ENCODE data around the gene CLK3. TPM values are rescaled to one million over a fixed set of nuclear protein-coding genes. Genes with fewer than 3 reads are reported as not detected.

The CLK3 gene
- total and polyA plus RNA-seq, 2 of the 8 experiments (the other 6 are each of a cell fraction or from before 2014, with no cell fraction given): 43.5 to 67.3 TPM

DNA sequence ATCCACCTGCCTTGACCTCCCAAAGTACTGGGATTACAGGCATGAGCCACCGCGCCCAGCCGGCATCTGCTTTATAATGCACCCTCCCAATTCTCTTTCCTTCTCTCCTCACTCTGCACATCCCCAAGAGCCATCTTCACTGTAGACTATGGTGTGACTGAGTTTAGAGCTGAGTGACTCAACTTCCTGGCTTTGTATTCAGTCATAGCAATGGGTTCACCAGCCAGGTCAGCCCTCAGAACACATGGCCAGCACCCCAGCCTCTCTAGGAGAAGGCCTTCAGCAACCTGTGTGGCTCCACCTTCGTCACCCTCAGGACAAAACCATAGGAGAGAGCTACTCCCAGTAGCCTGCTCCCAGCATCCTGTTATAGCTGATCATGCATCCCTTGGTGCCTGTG, 41.6 kb upstream of the CLK3 start (continued):
- TF ChIP-seq, protein P1, sequence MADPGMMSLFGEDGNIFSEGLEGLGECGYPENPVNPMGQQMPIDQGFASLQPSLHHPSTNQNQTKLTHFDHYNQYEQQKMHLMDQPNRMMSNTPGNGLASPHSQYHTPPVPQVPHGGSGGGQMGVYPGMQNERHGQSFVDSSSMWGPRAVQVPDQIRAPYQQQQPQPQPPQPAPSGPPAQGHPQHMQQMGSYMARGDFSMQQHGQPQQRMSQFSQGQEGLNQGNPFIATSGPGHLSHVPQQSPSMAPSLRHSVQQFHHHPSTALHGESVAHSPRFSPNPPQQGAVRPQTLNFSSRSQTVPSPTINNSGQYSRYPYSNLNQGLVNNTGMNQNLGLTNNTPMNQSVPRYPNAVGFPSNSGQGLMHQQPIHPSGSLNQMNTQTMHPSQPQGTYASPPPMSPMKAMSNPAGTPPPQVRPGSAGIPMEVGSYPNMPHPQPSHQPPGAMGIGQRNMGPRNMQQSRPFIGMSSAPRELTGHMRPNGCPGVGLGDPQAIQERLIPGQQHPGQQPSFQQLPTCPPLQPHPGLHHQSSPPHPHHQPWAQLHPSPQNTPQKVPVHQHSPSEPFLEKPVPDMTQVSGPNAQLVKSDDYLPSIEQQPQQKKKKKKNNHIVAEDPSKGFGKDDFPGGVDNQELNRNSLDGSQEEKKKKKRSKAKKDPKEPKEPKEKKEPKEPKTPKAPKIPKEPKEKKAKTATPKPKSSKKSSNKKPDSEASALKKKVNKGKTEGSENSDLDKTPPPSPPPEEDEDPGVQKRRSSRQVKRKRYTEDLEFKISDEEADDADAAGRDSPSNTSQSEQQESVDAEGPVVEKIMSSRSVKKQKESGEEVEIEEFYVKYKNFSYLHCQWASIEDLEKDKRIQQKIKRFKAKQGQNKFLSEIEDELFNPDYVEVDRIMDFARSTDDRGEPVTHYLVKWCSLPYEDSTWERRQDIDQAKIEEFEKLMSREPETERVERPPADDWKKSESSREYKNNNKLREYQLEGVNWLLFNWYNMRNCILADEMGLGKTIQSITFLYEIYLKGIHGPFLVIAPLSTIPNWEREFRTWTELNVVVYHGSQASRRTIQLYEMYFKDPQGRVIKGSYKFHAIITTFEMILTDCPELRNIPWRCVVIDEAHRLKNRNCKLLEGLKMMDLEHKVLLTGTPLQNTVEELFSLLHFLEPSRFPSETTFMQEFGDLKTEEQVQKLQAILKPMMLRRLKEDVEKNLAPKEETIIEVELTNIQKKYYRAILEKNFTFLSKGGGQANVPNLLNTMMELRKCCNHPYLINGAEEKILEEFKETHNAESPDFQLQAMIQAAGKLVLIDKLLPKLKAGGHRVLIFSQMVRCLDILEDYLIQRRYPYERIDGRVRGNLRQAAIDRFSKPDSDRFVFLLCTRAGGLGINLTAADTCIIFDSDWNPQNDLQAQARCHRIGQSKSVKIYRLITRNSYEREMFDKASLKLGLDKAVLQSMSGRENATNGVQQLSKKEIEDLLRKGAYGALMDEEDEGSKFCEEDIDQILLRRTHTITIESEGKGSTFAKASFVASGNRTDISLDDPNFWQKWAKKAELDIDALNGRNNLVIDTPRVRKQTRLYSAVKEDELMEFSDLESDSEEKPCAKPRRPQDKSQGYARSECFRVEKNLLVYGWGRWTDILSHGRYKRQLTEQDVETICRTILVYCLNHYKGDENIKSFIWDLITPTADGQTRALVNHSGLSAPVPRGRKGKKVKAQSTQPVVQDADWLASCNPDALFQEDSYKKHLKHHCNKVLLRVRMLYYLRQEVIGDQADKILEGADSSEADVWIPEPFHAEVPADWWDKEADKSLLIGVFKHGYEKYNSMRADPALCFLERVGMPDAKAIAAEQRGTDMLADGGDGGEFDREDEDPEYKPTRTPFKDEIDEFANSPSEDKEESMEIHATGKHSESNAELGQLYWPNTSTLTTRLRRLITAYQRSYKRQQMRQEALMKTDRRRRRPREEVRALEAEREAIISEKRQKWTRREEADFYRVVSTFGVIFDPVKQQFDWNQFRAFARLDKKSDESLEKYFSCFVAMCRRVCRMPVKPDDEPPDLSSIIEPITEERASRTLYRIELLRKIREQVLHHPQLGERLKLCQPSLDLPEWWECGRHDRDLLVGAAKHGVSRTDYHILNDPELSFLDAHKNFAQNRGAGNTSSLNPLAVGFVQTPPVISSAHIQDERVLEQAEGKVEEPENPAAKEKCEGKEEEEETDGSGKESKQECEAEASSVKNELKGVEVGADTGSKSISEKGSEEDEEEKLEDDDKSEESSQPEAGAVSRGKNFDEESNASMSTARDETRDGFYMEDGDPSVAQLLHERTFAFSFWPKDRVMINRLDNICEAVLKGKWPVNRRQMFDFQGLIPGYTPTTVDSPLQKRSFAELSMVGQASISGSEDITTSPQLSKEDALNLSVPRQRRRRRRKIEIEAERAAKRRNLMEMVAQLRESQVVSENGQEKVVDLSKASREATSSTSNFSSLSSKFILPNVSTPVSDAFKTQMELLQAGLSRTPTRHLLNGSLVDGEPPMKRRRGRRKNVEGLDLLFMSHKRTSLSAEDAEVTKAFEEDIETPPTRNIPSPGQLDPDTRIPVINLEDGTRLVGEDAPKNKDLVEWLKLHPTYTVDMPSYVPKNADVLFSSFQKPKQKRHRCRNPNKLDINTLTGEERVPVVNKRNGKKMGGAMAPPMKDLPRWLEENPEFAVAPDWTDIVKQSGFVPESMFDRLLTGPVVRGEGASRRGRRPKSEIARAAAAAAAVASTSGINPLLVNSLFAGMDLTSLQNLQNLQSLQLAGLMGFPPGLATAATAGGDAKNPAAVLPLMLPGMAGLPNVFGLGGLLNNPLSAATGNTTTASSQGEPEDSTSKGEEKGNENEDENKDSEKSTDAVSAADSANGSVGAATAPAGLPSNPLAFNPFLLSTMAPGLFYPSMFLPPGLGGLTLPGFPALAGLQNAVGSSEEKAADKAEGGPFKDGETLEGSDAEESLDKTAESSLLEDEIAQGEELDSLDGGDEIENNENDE (IDR thresholded peaks at IDR 0.05; ENCODE audit: insufficient replicate concordance, low read length): no peak
- TF ChIP-seq SIRT6 (IDR thresholded peaks at IDR 0.05; ENCODE audit: low read length) (no peak), SUZ12 (IDR thresholded peaks at IDR 0.05; ENCODE audit: low read length) (no peak), GABPA (IDR thresholded peaks at IDR 0.05; ENCODE audit: borderline replicate concordance, insufficient read depth, low read length) (no peak), CBX5 (IDR thresholded peaks at IDR 0.05; ENCODE audit: low read depth, low read length) (no peak), NRF1 (IDR thresholded peaks at IDR 0.05; ENCODE audit: low read depth, low read length) (no peak), SP2 (IDR thresholded peaks at IDR 0.05; ENCODE audit: low read length) (no peak), SP1 (IDR thresholded peaks at IDR 0.05; ENCODE audit: low read depth, low read length) (no peak), NANOG (IDR thresholded peaks at IDR 0.05; ENCODE audit: insufficient read depth, low read depth, low read length, poor library complexity, severe bottlenecking) (no peak), SIN3A (conservative IDR thresholded peaks at IDR 0.05 in 1 of 2, IDR thresholded peaks at IDR 0.05 in 1 of 2; ENCODE audit: low read depth in 1 of 2, low read length in 2 of 2) (no peak), CREB1 (IDR thresholded peaks at IDR 0.05) (no peak), RBBP5 (IDR thresholded peaks at IDR 0.05; ENCODE audit: borderline replicate concordance, low read depth, low read length) (no peak), TAF7 (optimal IDR thresholded peaks at IDR 0.05; ENCODE audit: borderline replicate concordance, low read depth, low read length) (no peak)

Data from H1 (cell line).